Measurements from ENCODE around the gene PPP1R14B. TPM values are rescaled to one million over a fixed set of nuclear protein-coding genes. Genes with fewer than 3 reads are reported as not detected.

PPP1R14B gene
- total and polyA plus RNA-seq, 5 donors = 75.3 to 146 (median 99.9) TPM

GRCh38 chr11:64232967-64233315, 13.8 kb downstream of the PPP1R14B start:
- Histone ChIP-seq H3K4me3 (ENCODE audit: low read length) (no peak overlapping the region), H3K27ac (ENCODE audit: low read length) (no peak overlapping the region), H3K27me3 (ENCODE audit: control insufficient read depth, insufficient read depth) (no peaks in the 10 kb centered on the region), H3K9me3 (ENCODE audit: control insufficient read depth, low read length) (no peaks in the 10 kb centered on the region), H3K4me1 (ENCODE audit: control insufficient read depth, insufficient read depth, low read length) (no peaks in the 10 kb centered on the region)
- intact Hi-C loops (cut with DNase I) = no loop called here
- no peak for ATAC-seq
- DNase-seq = no peak
- 87% methylated on average over 8 of the region's 8 CpGs for WGBS

- H3K27me3 ChIP-seq (ENCODE audit: control insufficient read depth, insufficient read depth) = no peaks in the 10 kb centered on the region
- 86% methylated on average over 15 of the region's 15 CpGs for WGBS
- intact Hi-C loops (cut with DNase I) = no loop called here
- H3K9me3 ChIP-seq (ENCODE audit: control insufficient read depth, low read length) = no peaks in the 10 kb centered on the region
- no peaks in the 10 kb centered on the region for H3K4me1 ChIP-seq (ENCODE audit: control insufficient read depth, insufficient read depth, low read length)
- H3K4me3 ChIP-seq (ENCODE audit: low read length) = no peak overlapping the region
- no peak overlapping the region for H3K27ac ChIP-seq (ENCODE audit: low read length)
- ATAC-seq = no peak
- peak in 2 of 3 donors; percentile 56 to 59 for DNase-seq
These were observed 14.4 kb downstream of the PPP1R14B start for GRCh38 chr11:64232182-64232966.

DNA sequence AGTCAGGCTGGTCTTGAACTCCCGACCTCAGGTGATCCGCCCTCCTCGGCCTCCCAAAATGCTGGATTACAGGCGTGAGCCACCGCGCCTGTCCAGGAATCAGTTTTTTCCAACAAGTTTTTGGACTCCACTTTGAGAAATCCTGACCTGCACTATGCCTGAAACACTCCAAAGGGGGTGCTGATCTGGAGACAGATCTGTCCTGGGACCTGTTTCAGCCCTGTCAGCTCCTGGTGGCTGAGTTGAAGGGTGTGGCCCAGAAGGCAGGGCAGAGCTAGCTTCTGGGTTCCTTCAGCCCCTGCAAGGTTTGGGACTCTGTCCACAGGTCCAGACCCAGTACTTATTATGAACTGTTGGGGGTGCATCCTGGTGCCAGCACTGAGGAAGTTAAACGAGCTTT, 15.2 kb downstream of the PPP1R14B start:
- ATAC-seq (no peak), DNase-seq (peak in 2 of 3 donors; percentile 41 to 51)
- intact Hi-C loops (cut with DNase I) = no loop called here
- Histone ChIP-seq H3K4me3 (ENCODE audit: low read length) (no peak overlapping the region), H3K9me3 (ENCODE audit: control insufficient read depth, low read length) (no peaks in the 10 kb centered on the region), H3K4me1 (ENCODE audit: control insufficient read depth, insufficient read depth, low read length) (no peaks in the 10 kb centered on the region), H3K27ac (ENCODE audit: low read length) (no peak overlapping the region), H3K27me3 (ENCODE audit: control insufficient read depth, insufficient read depth) (no peaks in the 10 kb centered on the region)
- WGBS = 89% methylated on average over 7 of the region's 7 CpGs

DNA sequence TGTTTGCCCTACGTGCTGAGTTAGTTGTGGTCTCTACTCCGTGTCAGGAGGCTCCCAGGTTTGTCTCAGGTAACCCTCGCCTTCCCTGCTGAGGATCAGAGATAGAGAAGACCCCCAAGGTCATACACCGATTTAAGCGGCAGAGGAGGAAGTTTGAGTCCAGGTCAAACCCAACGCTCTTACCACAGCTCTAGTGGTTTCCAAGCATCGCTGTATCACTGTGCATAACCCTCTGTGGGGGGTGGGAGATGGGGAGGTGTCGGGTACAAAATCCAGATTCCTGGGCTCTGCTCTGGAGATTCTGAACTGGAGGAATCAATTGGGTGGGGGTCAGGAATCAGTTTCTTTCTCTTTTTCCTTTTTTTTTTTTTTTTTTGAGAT, 15.8 kb downstream of the PPP1R14B start:
- Histone ChIP-seq H3K4me3 (ENCODE audit: low read length) (peak overlapping the region; percentile 48), H3K27ac (ENCODE audit: low read length) (peak overlapping the region; percentile 92), H3K9me3 (ENCODE audit: control insufficient read depth, low read length) (no peaks in the 10 kb centered on the region), H3K27me3 (ENCODE audit: control insufficient read depth, insufficient read depth) (no peaks in the 10 kb centered on the region), H3K4me1 (ENCODE audit: control insufficient read depth, insufficient read depth, low read length) (no peaks in the 10 kb centered on the region)
- intact Hi-C loops (cut with DNase I) = no loop called here
- no peak for ATAC-seq
- 8% methylated on average over 8 of the region's 8 CpGs for WGBS
- no peak for DNase-seq

DNA sequence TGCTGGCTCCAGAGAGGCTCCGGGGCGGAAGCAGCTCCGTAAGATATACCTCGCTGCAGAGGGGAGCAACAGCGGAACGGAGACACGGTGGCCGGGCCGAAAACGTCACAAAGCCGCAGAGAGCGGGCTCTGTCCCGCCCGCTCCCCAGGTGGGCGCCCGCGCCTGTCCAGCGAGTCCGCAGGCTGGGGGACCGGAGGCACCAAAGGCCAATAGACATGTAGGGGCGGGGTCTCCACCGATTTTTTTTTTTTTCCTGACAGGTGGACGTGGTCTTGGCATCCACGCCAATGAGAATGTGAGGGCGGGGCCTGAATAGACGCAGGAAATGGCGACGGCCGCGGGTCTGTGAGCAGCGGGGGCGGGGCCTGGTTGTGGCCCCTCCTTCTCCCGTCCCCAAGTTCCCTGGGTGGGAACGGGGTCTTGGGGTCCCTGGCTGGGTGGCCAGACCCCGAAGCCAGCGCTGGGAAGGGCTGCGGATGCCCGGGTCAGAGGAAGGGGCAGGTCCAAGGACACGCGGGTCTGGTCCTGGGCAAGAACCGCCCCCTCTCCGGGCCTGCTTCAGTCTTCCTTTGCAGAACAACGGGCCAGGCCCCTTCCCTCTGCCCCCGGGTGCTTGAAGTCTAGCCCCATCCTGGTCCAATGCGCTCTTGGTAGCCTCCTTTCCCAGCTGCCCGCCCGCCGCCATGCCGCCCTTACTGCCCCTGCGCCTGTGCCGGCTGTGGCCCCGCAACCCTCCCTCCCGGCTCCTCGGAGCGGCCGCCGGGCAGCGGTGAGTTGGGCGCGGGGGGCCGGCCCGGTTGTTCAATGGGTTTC, 16.4 kb downstream of the PPP1R14B start, which contains the start of gene DNAJC4:
Gene DNAJC4, plus strand, starts transcription at position 378 of the 814 bp plus-strand sequence. Its CDS starts 307 bp downstream, at position 685.
- peaks cover under 1% of the 10 kb centered on the region for H3K4me1 ChIP-seq (ENCODE audit: control insufficient read depth, insufficient read depth, low read length)
- peak within 1 kb of the TSS; percentile 92 for H3K27ac ChIP-seq (ENCODE audit: low read length)
- H3K4me3 ChIP-seq (ENCODE audit: low read length) = peak within 1 kb of the TSS; percentile 48
- intact Hi-C loops (cut with DNase I) = no loop called here
- ATAC-seq (peak; percentile 66 to 70), DNase-seq (peak; percentile 94 to 98 (median 97))
- H3K27me3 ChIP-seq (ENCODE audit: control insufficient read depth, insufficient read depth) = no peaks in the 10 kb centered on the region
- under 1% methylated on average over 62 of the region's 62 CpGs for WGBS
- no peaks in the 10 kb centered on the region for H3K9me3 ChIP-seq (ENCODE audit: control insufficient read depth, low read length)

- Histone ChIP-seq H3K27ac (ENCODE audit: low read length) (peak overlapping the region; percentile 92), H3K4me3 (ENCODE audit: low read length) (peak overlapping the region; percentile 48), H3K9me3 (ENCODE audit: control insufficient read depth, low read length) (no peaks in the 10 kb centered on the region), H3K4me1 (ENCODE audit: control insufficient read depth, insufficient read depth, low read length) (peaks cover 5% of the 10 kb centered on the region), H3K27me3 (ENCODE audit: control insufficient read depth, insufficient read depth) (no peaks in the 10 kb centered on the region)
- ATAC-seq = no peak
- WGBS = 26% methylated on average over 13 of the region's 13 CpGs
- intact Hi-C loops (cut with DNase I) = no loop called here
- DNase-seq = peak in 1 of 3 donors; percentile 42
These were observed 17.0 kb downstream of the PPP1R14B start for GRCh38 chr11:64229744-64230170.

DNA sequence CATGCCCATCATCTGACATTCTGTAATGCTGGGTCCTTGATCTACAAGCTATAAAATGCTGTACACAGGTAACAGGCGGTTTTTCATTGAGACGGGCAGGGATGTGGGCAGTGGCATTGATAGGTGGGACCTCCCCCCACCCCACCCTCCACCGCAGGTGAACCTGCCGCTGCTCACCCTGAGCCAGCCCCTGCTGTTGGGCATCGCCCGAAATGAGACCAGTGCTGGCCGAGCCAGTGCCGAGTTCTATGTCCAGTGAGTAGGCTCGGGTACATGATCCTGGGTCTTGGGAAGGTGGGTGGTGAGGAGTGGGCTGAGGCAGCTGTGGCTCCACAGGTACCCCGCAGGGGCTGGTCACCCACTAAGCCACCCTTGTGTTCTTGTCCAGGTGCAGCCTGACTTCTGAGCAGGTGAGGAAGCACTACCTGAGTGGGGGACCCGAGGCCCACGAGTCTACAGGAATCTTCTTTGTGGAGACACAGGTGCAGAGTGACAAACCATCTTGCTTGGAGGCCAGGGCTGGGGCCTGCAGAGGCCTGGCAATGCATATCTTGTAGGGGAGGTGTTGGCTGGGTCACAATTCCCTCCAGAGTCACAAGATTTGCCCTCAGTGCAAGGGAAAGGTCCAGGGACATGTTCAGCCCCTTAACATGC, 17.5 kb downstream of the PPP1R14B start:
- 88% methylated on average over 12 of the region's 12 CpGs for WGBS
- peak overlapping the region; percentile 92 for H3K27ac ChIP-seq (ENCODE audit: low read length)
- H3K27me3 ChIP-seq (ENCODE audit: control insufficient read depth, insufficient read depth) = no peaks in the 10 kb centered on the region
- intact Hi-C loops (cut with DNase I) = no loop called here
- DNase-seq (peak in 2 of 3 donors; percentile 57 to 60), ATAC-seq (no peak)
- peaks cover 5% of the 10 kb centered on the region for H3K4me1 ChIP-seq (ENCODE audit: control insufficient read depth, insufficient read depth, low read length)
- H3K9me3 ChIP-seq (ENCODE audit: control insufficient read depth, low read length) = no peaks in the 10 kb centered on the region
- no peak overlapping the region for H3K4me3 ChIP-seq (ENCODE audit: low read length)

- Histone ChIP-seq H3K27ac (ENCODE audit: low read length) (peak overlapping the region; percentile 78), H3K4me3 (ENCODE audit: low read length) (peak overlapping the region; percentile 56), H3K27me3 (ENCODE audit: control insufficient read depth, insufficient read depth) (no peaks in the 10 kb centered on the region), H3K4me1 (ENCODE audit: control insufficient read depth, insufficient read depth, low read length) (peaks cover 5% of the 10 kb centered on the region), H3K9me3 (ENCODE audit: control insufficient read depth, low read length) (no peaks in the 10 kb centered on the region)
- intact Hi-C loops (cut with DNase I) = no loop called here
- no peak for ATAC-seq
- peak in 1 of 3 donors; percentile 30 for DNase-seq
- WGBS = 85% methylated on average over 3 of the region's 3 CpGs
These were observed 19.3 kb downstream of the PPP1R14B start for GRCh38 chr11:64227405-64227956.

DNA sequence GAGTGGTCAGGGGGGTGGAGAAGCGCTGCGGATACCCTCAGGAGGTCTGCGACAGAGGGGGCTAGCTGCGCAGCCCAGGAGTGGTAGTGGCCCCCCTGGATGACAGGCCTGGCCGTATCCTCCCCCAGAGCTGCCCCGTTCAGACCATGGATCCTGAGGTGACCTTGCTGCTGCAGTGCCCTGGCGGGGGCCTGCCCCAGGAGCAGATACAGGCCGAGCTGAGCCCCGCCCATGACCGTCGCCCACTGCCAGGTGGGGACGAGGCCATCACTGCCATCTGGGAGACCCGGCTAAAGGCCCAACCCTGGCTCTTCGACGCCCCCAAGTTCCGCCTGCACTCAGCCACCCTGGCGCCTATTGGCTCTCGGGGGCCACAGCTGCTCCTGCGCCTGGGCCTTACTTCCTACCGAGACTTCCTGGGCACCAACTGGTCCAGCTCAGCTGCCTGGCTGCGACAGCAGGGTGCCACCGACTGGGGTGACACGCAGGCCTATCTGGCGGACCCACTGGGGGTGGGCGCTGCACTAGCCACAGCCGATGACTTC, 20.2 kb downstream of the PPP1R14B start:
- Histone ChIP-seq H3K4me3 (ENCODE audit: low read length) (peak overlapping the region; percentile 56), H3K4me1 (ENCODE audit: control insufficient read depth, insufficient read depth, low read length) (peaks cover 5% of the 10 kb centered on the region), H3K27me3 (ENCODE audit: control insufficient read depth, insufficient read depth) (no peaks in the 10 kb centered on the region), H3K27ac (ENCODE audit: low read length) (peak overlapping the region; percentile 78), H3K9me3 (ENCODE audit: control insufficient read depth, low read length) (no peaks in the 10 kb centered on the region)
- intact Hi-C loops (cut with DNase I) = no loop called here
- WGBS = 11% methylated on average over 26 of the region's 26 CpGs
- DNase-seq (peak; percentile 61 to 87 (median 83)), ATAC-seq (peak; percentile 39 to 47)

All from right cardiac atrium (tissue), 5 donors.